AG09319 (cell line): ENCODE results near the gene FOSB.
A peak's percentile ranks its signal among the peaks of the same experiment; 100 is the strongest.

Source experiments
- DNase-seq: peaks from one replicate; pipeline ENCODE4 v3.0.0-alpha.2; 2010; ENCODE audit warnings: low read depth; ENCODE audit errors: extremely low read depth
- CTCF ChIP-seq: IDR thresholded peaks from 2 replicates; pipeline ENCODE4 v1.5.1; 2011; ENCODE audit warnings: low read depth, mild to moderate bottlenecking, inconsistent platforms, low read length, moderate library complexity

FOSB gene

GRCh38 chr19:45469132-45469944 is 1.5 kb downstream of the FOSB start:
- TF ChIP-seq CTCF = no peak
- DNase-seq = peak; percentile 89

GRCh38 chr19:45469945-45470761 is 2.4 kb downstream of the FOSB start:
- no peak for TF ChIP-seq CTCF
- peak; percentile 41 for DNase-seq

- no peak for DNase-seq
- TF ChIP-seq CTCF = no peak
Observed at GRCh38 chr19:45470762-45471081, 2.9 kb downstream of the FOSB start.

GRCh38 chr19:45471111-45471930 is 3.5 kb downstream of the FOSB start:
- DNase-seq = peak; percentile 24

GRCh38 chr19:45471931-45472562 is 4.3 kb downstream of the FOSB start:
- DNase-seq = peak; percentile 16
- TF ChIP-seq CTCF = no peak

More at GRCh38 chr19:45471111-45471930, 3.5 kb downstream of the FOSB start:
- TF ChIP-seq CTCF = no peak

GRCh38 chr19:45472563-45473366 is 5.0 kb downstream of the FOSB start:
- peak; percentile 19 for DNase-seq
- TF ChIP-seq CTCF = no peak
